Measurements from ENCODE around the gene MYBPHL.

Gene MYBPHL

DNA sequence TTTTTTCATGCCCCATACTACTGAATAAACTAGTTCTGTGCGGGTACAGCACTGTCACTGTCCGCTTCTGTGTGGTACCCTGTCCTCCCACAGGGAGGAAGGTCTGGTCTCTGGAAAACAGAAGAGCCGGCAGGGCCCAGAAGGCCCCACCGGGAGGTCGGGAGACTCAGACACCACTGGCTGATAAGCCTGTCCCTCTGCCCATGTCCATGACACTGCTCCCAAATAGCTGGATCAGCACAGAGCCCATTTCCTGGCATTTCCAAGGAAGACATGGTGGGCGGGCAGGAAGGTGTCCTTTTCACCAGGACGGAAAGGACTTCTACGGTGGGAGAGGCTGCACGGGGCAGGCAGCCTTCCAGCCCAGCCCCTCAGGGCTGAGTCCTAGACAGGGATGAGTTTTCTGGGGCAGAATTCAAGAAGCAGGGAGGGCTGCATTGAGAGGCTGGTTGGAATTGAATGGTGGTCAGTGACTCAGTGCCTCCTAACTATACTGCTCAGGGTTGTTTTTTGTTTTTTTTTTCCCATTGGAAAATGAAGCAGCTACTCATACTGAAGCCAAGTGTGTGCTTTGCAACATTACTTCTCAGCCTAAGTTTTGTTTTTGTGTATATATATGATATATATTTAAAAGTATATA lies 31.0 kb downstream of the MYBPHL start:
- H3K4me1 ChIP-seq (ENCODE audit: insufficient read depth, poor library complexity, severe bottlenecking): peaks cover 31% of the 10 kb centered on the region
- TF ChIP-seq, protein P1, sequence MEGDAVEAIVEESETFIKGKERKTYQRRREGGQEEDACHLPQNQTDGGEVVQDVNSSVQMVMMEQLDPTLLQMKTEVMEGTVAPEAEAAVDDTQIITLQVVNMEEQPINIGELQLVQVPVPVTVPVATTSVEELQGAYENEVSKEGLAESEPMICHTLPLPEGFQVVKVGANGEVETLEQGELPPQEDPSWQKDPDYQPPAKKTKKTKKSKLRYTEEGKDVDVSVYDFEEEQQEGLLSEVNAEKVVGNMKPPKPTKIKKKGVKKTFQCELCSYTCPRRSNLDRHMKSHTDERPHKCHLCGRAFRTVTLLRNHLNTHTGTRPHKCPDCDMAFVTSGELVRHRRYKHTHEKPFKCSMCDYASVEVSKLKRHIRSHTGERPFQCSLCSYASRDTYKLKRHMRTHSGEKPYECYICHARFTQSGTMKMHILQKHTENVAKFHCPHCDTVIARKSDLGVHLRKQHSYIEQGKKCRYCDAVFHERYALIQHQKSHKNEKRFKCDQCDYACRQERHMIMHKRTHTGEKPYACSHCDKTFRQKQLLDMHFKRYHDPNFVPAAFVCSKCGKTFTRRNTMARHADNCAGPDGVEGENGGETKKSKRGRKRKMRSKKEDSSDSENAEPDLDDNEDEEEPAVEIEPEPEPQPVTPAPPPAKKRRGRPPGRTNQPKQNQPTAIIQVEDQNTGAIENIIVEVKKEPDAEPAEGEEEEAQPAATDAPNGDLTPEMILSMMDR (IDR thresholded peaks at IDR 0.05; ENCODE audit: poor library complexity, severe bottlenecking): no peak
- H3K9me3 ChIP-seq (ENCODE audit: severe bottlenecking): no peaks in the 10 kb centered on the region
- H3K36me3 ChIP-seq (ENCODE audit: low read depth): peaks cover 34% of the 10 kb centered on the region
- ATAC-seq (ENCODE audit: low read depth) (no peak), DNase-seq (ENCODE audit: low spot score) (no peak)
- peak overlapping the region; percentile 83 for H3K27ac ChIP-seq (ENCODE audit: poor library complexity, severe bottlenecking)
- H3K27me3 ChIP-seq (ENCODE audit: insufficient read depth, poor library complexity, severe bottlenecking): no peaks in the 10 kb centered on the region
- H3K4me3 ChIP-seq (ENCODE audit: severe bottlenecking): no peak overlapping the region

DNA sequence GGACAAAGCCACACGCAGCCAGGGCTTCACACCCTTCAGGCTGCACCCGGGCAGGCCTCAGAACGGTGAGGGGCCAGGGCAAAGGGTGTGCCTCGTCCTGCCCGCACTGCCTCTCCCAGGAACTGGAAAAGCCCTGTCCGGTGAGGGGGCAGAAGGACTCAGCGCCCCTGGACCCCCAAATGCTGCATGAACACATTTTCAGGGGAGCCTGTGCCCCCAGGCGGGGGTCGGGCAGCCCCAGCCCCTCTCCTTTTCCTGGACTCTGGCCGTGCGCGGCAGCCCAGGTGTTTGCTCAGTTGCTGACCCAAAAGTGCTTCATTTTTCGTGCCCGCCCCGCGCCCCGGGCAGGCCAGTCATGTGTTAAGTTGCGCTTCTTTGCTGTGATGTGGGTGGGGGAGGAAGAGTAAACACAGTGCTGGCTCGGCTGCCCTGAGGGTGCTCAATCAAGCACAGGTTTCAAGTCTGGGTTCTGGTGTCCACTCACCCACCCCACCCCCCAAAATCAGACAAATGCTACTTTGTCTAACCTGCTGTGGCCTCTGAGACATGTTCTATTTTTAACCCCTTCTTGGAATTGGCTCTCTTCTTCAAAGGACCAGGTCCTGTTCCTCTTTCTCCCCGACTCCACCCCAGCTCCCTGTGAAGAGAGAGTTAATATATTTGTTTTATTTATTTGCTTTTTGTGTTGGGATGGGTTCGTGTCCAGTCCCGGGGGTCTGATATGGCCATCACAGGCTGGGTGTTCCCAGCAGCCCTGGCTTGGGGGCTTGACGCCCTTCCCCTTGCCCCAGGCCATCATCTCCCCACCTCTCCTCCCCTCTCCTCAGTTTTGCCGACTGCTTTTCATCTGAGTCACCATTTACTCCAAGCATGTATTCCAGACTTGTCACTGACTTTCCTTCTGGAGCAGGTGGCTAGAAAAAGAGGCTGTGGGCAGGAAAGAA lies 32.0 kb downstream of the MYBPHL start:
- peak overlapping the region; percentile 4 for H3K4me3 ChIP-seq (ENCODE audit: severe bottlenecking)
- H3K36me3 ChIP-seq (ENCODE audit: low read depth): peaks cover 25% of the 10 kb centered on the region
- TF ChIP-seq, protein P1 (IDR thresholded peaks at IDR 0.05; ENCODE audit: poor library complexity, severe bottlenecking): no peak
- H3K27ac ChIP-seq (ENCODE audit: poor library complexity, severe bottlenecking): peak overlapping the region; percentile 83
- DNase-seq (ENCODE audit: low spot score): peak; percentile 91
- H3K27me3 ChIP-seq (ENCODE audit: insufficient read depth, poor library complexity, severe bottlenecking): no peaks in the 10 kb centered on the region
- H3K4me1 ChIP-seq (ENCODE audit: insufficient read depth, poor library complexity, severe bottlenecking): peaks cover 31% of the 10 kb centered on the region
- no peaks in the 10 kb centered on the region for H3K9me3 ChIP-seq (ENCODE audit: severe bottlenecking)
- ATAC-seq (ENCODE audit: low read depth): peak; percentile 86

DNA sequence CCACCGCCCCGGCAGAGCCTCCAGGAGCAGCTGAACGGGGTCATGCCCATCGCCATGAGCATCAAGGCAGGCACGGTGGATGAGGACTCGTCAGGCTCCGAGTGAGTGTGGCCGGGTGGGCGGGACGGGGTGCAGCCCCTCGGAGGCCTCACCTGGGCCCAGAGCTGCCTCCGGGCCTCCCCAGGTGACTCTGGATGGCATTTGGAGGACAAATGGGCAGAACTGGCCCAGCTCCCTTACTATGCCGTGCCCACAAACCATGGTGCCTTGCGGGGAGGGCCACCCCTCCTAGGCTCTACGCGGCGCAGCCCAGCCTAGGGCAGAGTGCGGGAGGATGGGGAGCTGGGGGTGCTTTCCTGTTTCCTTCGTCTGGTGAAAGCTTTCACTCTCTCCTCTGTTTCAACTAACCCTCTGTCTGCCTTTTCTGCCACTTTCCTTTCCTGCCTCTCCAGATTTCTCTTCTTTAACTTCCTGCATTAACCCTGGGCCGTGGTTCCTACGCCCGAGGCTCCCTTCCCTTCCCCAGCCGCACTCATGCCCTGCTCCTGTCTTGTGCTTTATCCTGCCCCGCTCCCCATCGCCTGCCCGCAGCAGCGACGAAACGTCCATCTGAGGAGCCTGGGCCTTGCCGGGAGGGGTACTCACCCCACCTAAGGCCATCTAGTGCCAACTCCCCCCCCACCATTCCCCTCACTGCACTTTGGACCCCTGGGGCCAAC lies 33.1 kb downstream of the MYBPHL start:
- no peak for DNase-seq (ENCODE audit: low spot score)
- H3K4me3 ChIP-seq (ENCODE audit: severe bottlenecking): peak overlapping the region; percentile 4
- peaks cover 19% of the 10 kb centered on the region for H3K36me3 ChIP-seq (ENCODE audit: low read depth)
- no peak for ATAC-seq (ENCODE audit: low read depth)
- H3K4me1 ChIP-seq (ENCODE audit: insufficient read depth, poor library complexity, severe bottlenecking): peaks cover 31% of the 10 kb centered on the region
- TF ChIP-seq, protein P1 (IDR thresholded peaks at IDR 0.05; ENCODE audit: poor library complexity, severe bottlenecking): no peak
- no peaks in the 10 kb centered on the region for H3K9me3 ChIP-seq (ENCODE audit: severe bottlenecking)
- no peaks in the 10 kb centered on the region for H3K27me3 ChIP-seq (ENCODE audit: insufficient read depth, poor library complexity, severe bottlenecking)
- H3K27ac ChIP-seq (ENCODE audit: poor library complexity, severe bottlenecking): peak overlapping the region; percentile 83

DNA sequence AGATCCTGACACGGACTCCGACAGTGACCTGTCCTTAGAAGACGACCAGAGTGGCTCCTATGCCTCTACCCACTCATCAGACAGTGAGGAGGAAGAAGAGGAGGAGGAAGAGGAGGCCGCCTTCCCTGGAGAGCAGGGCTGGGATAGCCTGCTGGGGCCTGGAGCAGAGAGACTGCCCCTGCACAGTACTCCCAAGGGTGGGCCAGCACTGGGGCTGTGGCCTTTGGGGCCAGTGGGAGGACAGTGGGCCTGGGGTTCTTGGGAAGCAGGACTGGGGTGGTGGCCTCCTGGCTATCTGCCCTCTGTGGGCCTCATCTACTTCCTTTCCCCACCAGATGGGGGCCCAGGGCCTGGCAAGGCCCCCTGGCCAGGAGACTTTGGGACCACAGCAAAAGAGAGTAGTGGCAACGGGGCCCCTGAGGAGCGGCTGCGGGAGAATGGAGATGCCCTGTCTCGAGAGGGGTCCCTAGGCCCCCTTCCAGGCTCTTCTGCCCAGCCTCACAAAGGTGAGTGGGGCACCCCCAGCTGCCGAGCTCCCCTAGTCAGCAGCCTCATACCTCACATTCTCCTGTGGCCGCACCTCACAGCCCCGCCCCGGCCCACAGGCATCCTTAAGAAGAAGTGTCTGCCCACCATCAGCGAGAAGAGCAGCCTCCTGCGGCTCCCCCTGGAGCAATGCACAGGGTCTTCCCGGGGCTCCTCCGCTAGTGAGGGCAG lies 33.8 kb downstream of the MYBPHL start:
- Histone ChIP-seq H3K27me3 (ENCODE audit: insufficient read depth, poor library complexity, severe bottlenecking) (no peaks in the 10 kb centered on the region), H3K4me3 (ENCODE audit: severe bottlenecking) (peak overlapping the region; percentile 4), H3K9me3 (ENCODE audit: severe bottlenecking) (no peaks in the 10 kb centered on the region), H3K36me3 (ENCODE audit: low read depth) (peaks cover 12% of the 10 kb centered on the region), H3K27ac (ENCODE audit: poor library complexity, severe bottlenecking) (peak overlapping the region; percentile 83), H3K4me1 (ENCODE audit: insufficient read depth, poor library complexity, severe bottlenecking) (peaks cover 31% of the 10 kb centered on the region)
- TF ChIP-seq, protein P1 (IDR thresholded peaks at IDR 0.05; ENCODE audit: poor library complexity, severe bottlenecking): no peak
- DNase-seq (ENCODE audit: low spot score) (peak; percentile 72), ATAC-seq (ENCODE audit: low read depth) (peak; percentile 61)
